ENCODE results near the gene SCMH1. TPM values are rescaled to one million over a fixed set of nuclear protein-coding genes. Genes with fewer than 3 reads are reported as not detected.

Gene SCMH1
- total RNA-seq, 4 donors from 2014 or later: 17.6 to 48.2 (median 21.8) TPM

DNA sequence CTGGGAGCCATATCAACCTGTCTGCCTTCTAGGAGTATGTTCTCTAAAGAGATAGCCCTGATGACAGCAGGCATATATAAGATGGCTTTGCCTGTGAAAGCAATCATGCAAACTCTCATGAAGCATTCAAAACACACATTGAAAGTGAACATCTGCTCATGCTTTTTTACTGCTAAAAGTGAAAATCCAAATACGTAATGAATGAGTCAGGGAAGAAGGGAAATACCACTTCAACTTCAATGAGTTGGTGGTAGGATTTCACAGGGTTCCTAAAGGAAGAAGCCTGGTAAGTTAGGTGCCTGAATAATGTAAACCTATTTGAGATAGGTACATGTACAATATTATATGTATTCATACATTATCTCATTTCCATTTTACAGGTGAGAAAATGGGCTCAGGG is 170.1 kb downstream of the SCMH1 start:
- peaks cover 19% of the 10 kb centered on the region for H3K36me3 ChIP-seq
- no peaks in the 10 kb centered on the region for H3K9me3 ChIP-seq
- no peaks in the 10 kb centered on the region for H3K4me1 ChIP-seq
- no peak overlapping the region for H3K4me3 ChIP-seq
- 90% methylated on average over 1 of the region's 1 CpG for WGBS
- TF ChIP-seq POLR2A (IDR thresholded peaks at IDR 0.05) (no peak), POLR2AphosphoS5 (IDR thresholded peaks at IDR 0.05) (no peak), CTCF (IDR thresholded peaks at IDR 0.05) (no peak), EP300 (IDR thresholded peaks at IDR 0.05) (no peak)
- no peaks in the 10 kb centered on the region for H3K27me3 ChIP-seq
- H3K27ac ChIP-seq: no peak overlapping the region
- no peak for DNase-seq (ENCODE audit: low spot score in 2 of 2)

DNA sequence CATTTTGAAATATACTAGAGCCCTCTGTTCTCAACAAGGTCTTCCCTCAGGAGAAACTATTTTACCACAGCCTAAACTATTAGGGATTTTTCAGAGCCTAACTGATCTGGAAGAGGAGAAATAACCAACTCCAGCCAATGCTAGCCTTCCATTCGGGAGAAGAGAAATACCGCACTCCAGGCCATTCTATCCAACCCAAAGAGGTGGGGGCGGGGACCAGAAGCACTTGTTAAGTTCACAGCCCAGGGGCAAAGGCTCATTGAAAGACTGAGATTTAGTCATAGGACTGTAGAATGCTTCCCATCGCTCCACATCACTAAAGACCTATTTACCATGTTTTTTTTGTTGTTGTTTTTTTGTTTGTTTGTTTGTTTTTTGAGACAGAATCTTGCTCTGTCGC is 185.2 kb downstream of the SCMH1 start:
- H3K36me3 ChIP-seq: peaks cover 4% of the 10 kb centered on the region
- H3K27ac ChIP-seq: no peak overlapping the region
- no peaks in the 10 kb centered on the region for H3K27me3 ChIP-seq
- TF ChIP-seq CTCF (IDR thresholded peaks at IDR 0.05) (no peak), EP300 (IDR thresholded peaks at IDR 0.05) (no peak), POLR2AphosphoS5 (IDR thresholded peaks at IDR 0.05) (no peak), POLR2A (IDR thresholded peaks at IDR 0.05) (no peak)
- no peaks in the 10 kb centered on the region for H3K9me3 ChIP-seq
- no peak for DNase-seq (ENCODE audit: low spot score in 2 of 2)
- H3K4me3 ChIP-seq: no peak overlapping the region
- no peaks in the 10 kb centered on the region for H3K4me1 ChIP-seq
- WGBS: 96% methylated on average over 5 of the region's 5 CpGs

DNA sequence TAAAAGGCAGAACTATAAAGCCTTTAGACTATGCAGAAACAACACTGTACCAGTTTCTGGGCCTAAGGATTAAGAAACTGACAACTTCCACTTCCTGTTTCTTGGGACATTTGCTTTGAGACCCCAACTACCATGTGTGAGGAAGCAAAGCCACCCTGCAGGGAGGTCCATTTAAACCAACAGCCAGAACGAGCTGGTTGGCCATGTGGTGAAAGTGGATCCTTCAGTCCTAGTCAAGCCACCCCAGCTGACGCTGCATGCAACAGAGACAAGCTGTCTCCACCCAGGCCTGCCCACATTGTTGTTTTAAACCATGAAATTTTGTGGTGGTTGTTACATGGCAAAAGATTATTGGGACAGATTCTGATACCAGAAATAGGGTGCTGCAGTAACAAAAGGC is 188.8 kb downstream of the SCMH1 start:
- peaks cover 4% of the 10 kb centered on the region for H3K36me3 ChIP-seq
- TF ChIP-seq EP300 (IDR thresholded peaks at IDR 0.05) (no peak), POLR2AphosphoS5 (IDR thresholded peaks at IDR 0.05) (no peak), POLR2A (IDR thresholded peaks at IDR 0.05) (no peak), CTCF (IDR thresholded peaks at IDR 0.05) (no peak)
- no peak for DNase-seq (ENCODE audit: low spot score in 2 of 2)
- no peak overlapping the region for H3K4me3 ChIP-seq
- WGBS: 86% methylated on average over 2 of the region's 2 CpGs
- H3K9me3 ChIP-seq: no peaks in the 10 kb centered on the region
- no peak overlapping the region for H3K27ac ChIP-seq
- no peaks in the 10 kb centered on the region for H3K27me3 ChIP-seq
- H3K4me1 ChIP-seq: no peaks in the 10 kb centered on the region

GRCh38 chr1:41051022-41051421 is 191.1 kb downstream of the SCMH1 start:
- Histone ChIP-seq H3K9me3 (no peaks in the 10 kb centered on the region), H3K36me3 (peaks cover 7% of the 10 kb centered on the region), H3K27me3 (no peaks in the 10 kb centered on the region), H3K4me3 (no peak overlapping the region), H3K27ac (no peak overlapping the region), H3K4me1 (peaks cover 11% of the 10 kb centered on the region)
- no peak for TF ChIP-seq POLR2A (IDR thresholded peaks at IDR 0.05)
- no peak for TF ChIP-seq CTCF (IDR thresholded peaks at IDR 0.05)
- no peak for TF ChIP-seq EP300 (IDR thresholded peaks at IDR 0.05)
- no peak for TF ChIP-seq POLR2AphosphoS5 (IDR thresholded peaks at IDR 0.05)
- 97% methylated on average over 1 of the region's 1 CpG for WGBS
- DNase-seq (ENCODE audit: low spot score in 2 of 2): no peak

- Histone ChIP-seq H3K9me3 (no peaks in the 10 kb centered on the region), H3K4me1 (peaks cover 34% of the 10 kb centered on the region), H3K27me3 (no peaks in the 10 kb centered on the region), H3K4me3 (no peak overlapping the region), H3K27ac (no peak overlapping the region), H3K36me3 (peaks cover 7% of the 10 kb centered on the region)
- DNase-seq (ENCODE audit: low spot score in 2 of 2): no peak
- TF ChIP-seq CTCF (IDR thresholded peaks at IDR 0.05) (no peak), POLR2A (IDR thresholded peaks at IDR 0.05) (no peak), POLR2AphosphoS5 (IDR thresholded peaks at IDR 0.05) (no peak)
- 89% methylated on average over 3 of the region's 3 CpGs for WGBS
Observed at GRCh38 chr1:41048540-41048939, 193.6 kb downstream of the SCMH1 start.
